DND-41 (cell line): Measurements from ENCODE around the gene POMGNT1.
"Not testable (repeated sequence)": the region's sequence is repeated elsewhere in the genome, so short reads cannot be mapped to it uniquely, and the experiment has no call there.

Source experiments
- ATAC-seq: fragments of 200-7000 bp; cut with Tn5 transposase; 3 replicates; pipeline ENCODE4 v1.9.1; 2021; ENCODE audit warnings: low read depth; ENCODE audit not compliant: insufficient read depth
- DNase-seq: peaks from one replicate; pipeline ENCODE4 v3.0.0-alpha.2; 2020
- H2AFZ ChIP-seq: 2 replicates; pipeline ENCODE4 v1.6.0; 2012; ENCODE audit warnings: low read depth, low read length
- H3K27ac ChIP-seq: 2 replicates; pipeline ENCODE4 v1.5.1; 2012; ENCODE audit warnings: low read length, inconsistent platforms
- H3K27me3 ChIP-seq: fragments of 200-600 bp; sonication (generic); 2 replicates; pipeline ENCODE4 v1.6.0; 2012; ENCODE audit warnings: low read length, mild to moderate bottlenecking, inconsistent platforms; ENCODE audit not compliant: insufficient read depth, poor library complexity
- H3K36me3 ChIP-seq: 2 replicates; pipeline ENCODE4 v1.5.1; 2012; ENCODE audit warnings: low read length, inconsistent platforms; ENCODE audit not compliant: insufficient read depth
- H3K4me1 ChIP-seq: 2 replicates; pipeline ENCODE4 v1.5.1; 2012; ENCODE audit warnings: mild to moderate bottlenecking, low read length; ENCODE audit not compliant: insufficient read depth
- H3K4me2 ChIP-seq: 2 replicates; pipeline ENCODE4 v1.6.0; 2012; ENCODE audit warnings: mild to moderate bottlenecking, moderate library complexity, low read length, inconsistent platforms; ENCODE audit not compliant: insufficient read depth
- H3K4me3 ChIP-seq, 2 experiments: fragments of 200-600 bp in 1 of 2; shearing (Covaris generic) in 1 of 2; 2 replicates each; pipeline ENCODE4 v1.5.1; 2012 to 2016; ENCODE audit warnings: inconsistent platforms in 2 of 2, low read length in 2 of 2, mild to moderate bottlenecking in 2 of 2, low read depth in 1 of 2, moderate library complexity in 1 of 2
- H3K79me2 ChIP-seq: 2 replicates; pipeline ENCODE4 v1.6.0; 2012; ENCODE audit warnings: low read length, inconsistent platforms; ENCODE audit not compliant: insufficient read depth
- H3K9ac ChIP-seq: 2 replicates; pipeline ENCODE4 v1.6.0; 2012; ENCODE audit warnings: low read depth, mild to moderate bottlenecking, inconsistent platforms, low read length, moderate library complexity
- H3K9me3 ChIP-seq: 2 replicates; pipeline ENCODE4 v1.5.1; 2012; ENCODE audit warnings: low read length, moderate library complexity, mild to moderate bottlenecking, inconsistent platforms; ENCODE audit not compliant: insufficient read depth, severe bottlenecking
- H4K20me1 ChIP-seq: 2 replicates; pipeline ENCODE4 v1.6.0; 2012; ENCODE audit warnings: low read length; ENCODE audit not compliant: insufficient read depth
- CTCF ChIP-seq: IDR thresholded peaks from 2 replicates; pipeline ENCODE4 v1.5.1; 2012; ENCODE audit warnings: borderline replicate concordance, low read length, moderate library complexity, mild to moderate bottlenecking; ENCODE audit not compliant: poor library complexity, severe bottlenecking; ENCODE audit errors: extremely low read depth
- EZH2 ChIP-seq: IDR thresholded peaks from 3 replicates; pipeline ENCODE4 v1.6.1; 2012; ENCODE audit warnings: borderline replicate concordance, low read depth, mild to moderate bottlenecking, moderate library complexity, low read length, inconsistent platforms; ENCODE audit not compliant: severe bottlenecking

POMGNT1 gene

GRCh38 chr1:46197964-46198811, at the start of gene POMGNT1:
TSS of gene POMGNT1 (minus strand) at chr1:46198434. CDS start at chr1:46197821, 613 bp downstream.
- Histone ChIP-seq H3K27ac (peak within 1 kb of the TSS; percentile 95), H3K4me2 (peak within 1 kb of the TSS; percentile 100), H3K36me3 (peaks cover 39% of the 10 kb centered on the region), H4K20me1 (no peaks in the 10 kb centered on the region), H3K9ac (peak within 1 kb of the TSS; percentile 72), H3K4me3 (peak within 1 kb of the TSS; percentile 87 to 100; a peak in 3 of 4 replicates), H3K79me2 (peaks cover 17% of the 10 kb centered on the region), H3K27me3 (no peaks in the 10 kb centered on the region), H3K4me1 (peaks cover 37% of the 10 kb centered on the region), H3K9me3 (no peaks in the 10 kb centered on the region), H2AFZ (peak within 1 kb of the TSS; percentile 100)
- DNase-seq (peak; percentile 79), ATAC-seq (peak; percentile 85)
- TF ChIP-seq CTCF (peak; percentile 42), EZH2 (no peak)

- peak; percentile 94 for ATAC-seq
- DNase-seq, result peak; percentile 99
- peaks cover 49% of the 10 kb centered on the region for H3K79me2 ChIP-seq
- H3K4me2 ChIP-seq, result peak within 1 kb of the TSS; percentile 84
- peaks cover 42% of the 10 kb centered on the region for H3K36me3 ChIP-seq
- peak within 1 kb of the TSS; percentile 94 for H3K27ac ChIP-seq
- TF ChIP-seq EZH2 (no peak), CTCF (no peak)
- peak within 1 kb of the TSS; percentile 81 for H3K9ac ChIP-seq
- peaks cover 47% of the 10 kb centered on the region for H3K4me1 ChIP-seq
- H3K9me3 ChIP-seq, result no peaks in the 10 kb centered on the region
- no peaks in the 10 kb centered on the region for H3K27me3 ChIP-seq
- H4K20me1 ChIP-seq, result peaks cover 29% of the 10 kb centered on the region; the same call in 1 of the 2 replicates
- H3K4me3 ChIP-seq, result peak within 1 kb of the TSS; percentile 65 to 81
- peak within 1 kb of the TSS; percentile 79 for H2AFZ ChIP-seq
Observed at GRCh38 chr1:46247436-46248121, 49.3 kb upstream of the POMGNT1 start, which contains the start of gene RAD54L. TSS of gene RAD54L (plus strand) at chr1:46247763. CDS start at chr1:46248406, 643 bp downstream.

GRCh38 chr1:46246548-46247435, 48.6 kb upstream of the POMGNT1 start:
- peak overlapping the region; percentile 61 for H3K9ac ChIP-seq
- peaks cover 25% of the 10 kb centered on the region; the same call in 1 of the 2 replicates for H4K20me1 ChIP-seq
- H3K4me3 ChIP-seq, result peak overlapping the region; percentile 29 to 64; a peak in 3 of 4 replicates
- ATAC-seq (peak; percentile 63), DNase-seq (peak; percentile 76)
- H3K9me3 ChIP-seq, result no peaks in the 10 kb centered on the region
- H2AFZ ChIP-seq, result peak overlapping the region; percentile 79
- peak overlapping the region; percentile 62 for H3K4me2 ChIP-seq
- peaks cover 41% of the 10 kb centered on the region for H3K79me2 ChIP-seq
- peaks cover 34% of the 10 kb centered on the region for H3K36me3 ChIP-seq
- TF ChIP-seq CTCF (no peak), EZH2 (no peak)
- H3K27ac ChIP-seq, result peak overlapping the region; percentile 80
- H3K4me1 ChIP-seq, result peaks cover 42% of the 10 kb centered on the region
- no peaks in the 10 kb centered on the region for H3K27me3 ChIP-seq

DNA sequence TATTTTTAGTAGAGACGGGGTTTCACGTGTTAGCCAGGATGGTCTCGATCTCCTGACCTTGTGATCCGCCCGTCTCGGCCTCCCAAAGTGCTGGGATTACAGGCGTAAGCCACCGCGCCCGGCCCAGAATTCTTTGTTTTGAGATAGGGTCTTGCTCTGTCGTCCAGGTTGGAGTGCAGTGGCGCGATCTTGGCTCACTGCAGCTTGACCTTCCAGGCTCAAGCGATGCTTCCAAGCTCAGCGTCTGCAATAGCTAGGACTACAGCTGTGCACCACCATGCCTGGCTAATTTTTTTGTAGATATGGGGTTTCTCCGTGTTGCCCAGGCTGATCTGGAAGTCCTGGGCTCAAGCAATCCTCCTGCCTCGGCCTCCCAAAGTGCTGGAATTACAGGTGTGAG, 47.9 kb upstream of the POMGNT1 start:
- not testable (repeated sequence) for H3K9me3 ChIP-seq, DNase-seq, H3K27me3 ChIP-seq, ATAC-seq
- peak overlapping the region; percentile 61 for H3K9ac ChIP-seq
- H3K27ac ChIP-seq, result peak overlapping the region; percentile 80
- peak overlapping the region; percentile 29 to 64; a peak in 3 of 4 replicates for H3K4me3 ChIP-seq
- H3K79me2 ChIP-seq, result peaks cover 35% of the 10 kb centered on the region
- peaks cover 21% of the 10 kb centered on the region; the same call in 1 of the 2 replicates for H4K20me1 ChIP-seq
- peaks cover 36% of the 10 kb centered on the region for H3K4me1 ChIP-seq
- H3K4me2 ChIP-seq, result peak overlapping the region; percentile 62
- H2AFZ ChIP-seq, result peak overlapping the region; percentile 79
- H3K36me3 ChIP-seq, result peaks cover 27% of the 10 kb centered on the region
